Stomach (tissue), 9 donors: ENCODE data around the gene EYA2. TPM values are rescaled to one million over a fixed set of nuclear protein-coding genes. Genes with fewer than 3 reads are reported as not detected.
"Not testable (repeated sequence)": the region's sequence is repeated elsewhere in the genome, so short reads cannot be mapped to it uniquely, and the experiment has no call there.

Source experiments
- DNase-seq, 2 donors: peaks; one replicate each; pipeline versions ENCODE4 v3.0.0 to v3.0.0-alpha.2; 2013 to 2019
- H3K27ac ChIP-seq, 5 donors: fragments of 200-600 bp in 4 of 5; sonication (generic) in 4 of 5; one replicate each; pipeline ENCODE4 v1.5.1; 2013 to 2019; ENCODE audit warnings: mild to moderate bottlenecking in 1 of 5, moderate library complexity in 1 of 5
- H3K27me3 ChIP-seq, 3 donors: fragments of 200-600 bp; sonication (generic); one replicate each; pipeline ENCODE4 v1.5.1; 2017 to 2019; ENCODE audit warnings: mixed run types in 1 of 3
- H3K36me3 ChIP-seq, 4 donors: fragments of 200-600 bp; sonication (generic); 1 replicate in 3 of 4; 2 replicates in 1 of 4; pipeline ENCODE4 v1.5.1; 2016 to 2019
- H3K4me1 ChIP-seq, 4 donors: fragments of 200-600 bp; sonication (generic); one replicate each; pipeline ENCODE4 v1.5.1; 2016 to 2019
- H3K4me3 ChIP-seq, 4 donors: fragments of 200-600 bp; sonication (generic) in 3 of 4; one replicate each; pipeline ENCODE4 v1.5.1; 2016 to 2019; ENCODE audit warnings: mild to moderate bottlenecking in 1 of 4
- H3K9me3 ChIP-seq, 4 donors: fragments of 200-600 bp; sonication (generic); one replicate each; pipeline ENCODE4 v1.5.1; 2016 to 2019
- EP300 ChIP-seq: sonication (generic); formaldehyde crosslinking; IDR thresholded peaks from one replicate; pipeline ENCODE4 v1.6.1; 2017; ENCODE audit warnings: antibody characterized with exemption
- POLR2A ChIP-seq, 4 donors: fragments of 450-650 bp; IDR thresholded peaks; one replicate each; pipeline ENCODE4 v1.6.1; 2016; ENCODE audit warnings: antibody characterized with exemption in 4 of 4, control low read depth in 2 of 4, mild to moderate bottlenecking in 1 of 4, moderate library complexity in 1 of 4
- POLR2AphosphoS5 ChIP-seq, 3 donors: sonication (generic); formaldehyde crosslinking; IDR thresholded peaks; one replicate each; pipeline ENCODE4 v1.6.1; 2016; ENCODE audit warnings: antibody characterized with exemption in 3 of 3
- WGBS, 5 donors: extraction: QIAGEN DNeasy Blood & Tissue Kit in 3 of 5; methylation state at CpG; one replicate each; pipeline versions ENCODE4 v1.1.5 to v1.1.7; 2013 to 2018; 5-methylcytosine and 5-hydroxymethylcytosine counted together
- intact Hi-C: fragments of 100-400 bp; cut with DNase I; formaldehyde crosslinking; loops from one replicate; pipeline ENCODE4 v1.15.1; 2023; ENCODE audit warnings: low total_unique reads
- polyA plus RNA-seq, 3 donors: library from polyadenylated mRNA; stranded (reverse); fragments of 200-250 nt; gene quantifications; one replicate each; pipeline ENCODE4 v1.2.3, GENCODE V29; 2013
- total RNA-seq, 5 donors: library from RNA; depleted of rRNA; stranded (reverse); fragments of >200 nt; gene quantifications; one replicate each; pipeline versions ENCODE4 v1.1.0 to v1.2.3, GENCODE V29; 2014 to 2016
- TF ChIP-seq, protein P1 (sequence below), 7 experiments: fragments of 450-650 bp in 4 of 7; fragments of 200-600 bp in 3 of 7; sonication (generic) in 3 of 7; IDR thresholded peaks; one replicate each; pipeline ENCODE4 v1.5.1; 2016 to 2019; ENCODE audit warnings: antibody characterized with exemption in 7 of 7, control low read depth in 2 of 7, mild to moderate bottlenecking in 1 of 7
- donor health status: healthy with polysubstance abuse.
- donor health status: Bipolar disorder and iron deficiency.
- donor health status: healthy.

The EYA2 gene
- total and polyA plus RNA-seq, 8 donors: 1.8 to 86.2 (median 5.5) TPM

DNA sequence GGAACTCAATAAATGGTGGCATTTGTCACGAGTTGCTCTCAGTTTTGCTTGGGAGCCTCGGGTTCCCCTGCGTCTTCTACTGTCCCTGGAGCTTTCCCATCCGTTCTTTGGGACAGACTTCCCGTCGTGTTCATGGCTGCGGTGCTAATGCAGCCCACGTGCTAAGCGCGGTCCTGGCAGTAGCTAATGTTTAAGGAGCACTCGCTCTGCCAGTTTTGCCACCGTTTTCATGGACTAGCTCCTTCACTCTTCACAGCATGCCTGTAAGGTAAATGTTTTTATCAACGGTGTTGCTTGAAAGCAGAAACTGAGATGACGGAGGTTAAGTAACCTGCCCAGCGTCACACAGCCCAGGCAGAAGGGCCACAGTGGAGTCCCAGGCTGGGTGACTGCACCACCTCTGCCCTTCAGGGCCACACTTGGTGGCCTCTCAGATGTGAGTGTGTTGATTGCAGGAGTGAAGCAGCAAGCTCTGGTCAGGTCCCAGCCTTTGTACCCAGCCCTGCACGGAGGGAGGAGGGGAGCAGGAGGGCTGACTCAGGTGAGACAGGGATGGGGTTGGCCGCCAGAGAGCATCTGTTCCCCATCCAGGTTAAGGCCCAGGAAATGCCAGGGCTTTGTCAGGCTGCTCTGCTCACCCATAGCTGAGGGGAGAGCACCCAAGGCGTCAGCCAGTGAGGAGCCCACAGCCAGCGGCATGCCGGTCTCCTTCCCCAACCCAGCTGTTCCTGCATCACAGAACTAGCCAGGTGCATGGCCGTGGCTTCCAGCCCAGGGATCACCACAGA is 280.0 kb downstream of the EYA2 start:
- WGBS, 5 donors: 51 to 62% (median 61%) methylated on average over 21 of the region's 21 CpGs
- Histone ChIP-seq H3K36me3 (peaks cover 0 to 8% (median 5%) of the 10 kb centered on the region in 4 donors), H3K27me3 (no peaks in the 10 kb centered on the region), H3K4me1 (peaks cover 0 to 9% (median 6%) of the 10 kb centered on the region in 4 donors), H3K9me3 (no peaks in the 10 kb centered on the region), H3K4me3 (no peak overlapping the region), H3K27ac (peak overlapping the region in 3 of 5 donors; percentile 9 to 32 (median 11))
- TF ChIP-seq EP300 (no peak), POLR2A (IDR thresholded peaks at IDR 0.05) (no peak), POLR2AphosphoS5 (IDR thresholded peaks at IDR 0.05) (no peak)
- TF ChIP-seq, protein P1, sequence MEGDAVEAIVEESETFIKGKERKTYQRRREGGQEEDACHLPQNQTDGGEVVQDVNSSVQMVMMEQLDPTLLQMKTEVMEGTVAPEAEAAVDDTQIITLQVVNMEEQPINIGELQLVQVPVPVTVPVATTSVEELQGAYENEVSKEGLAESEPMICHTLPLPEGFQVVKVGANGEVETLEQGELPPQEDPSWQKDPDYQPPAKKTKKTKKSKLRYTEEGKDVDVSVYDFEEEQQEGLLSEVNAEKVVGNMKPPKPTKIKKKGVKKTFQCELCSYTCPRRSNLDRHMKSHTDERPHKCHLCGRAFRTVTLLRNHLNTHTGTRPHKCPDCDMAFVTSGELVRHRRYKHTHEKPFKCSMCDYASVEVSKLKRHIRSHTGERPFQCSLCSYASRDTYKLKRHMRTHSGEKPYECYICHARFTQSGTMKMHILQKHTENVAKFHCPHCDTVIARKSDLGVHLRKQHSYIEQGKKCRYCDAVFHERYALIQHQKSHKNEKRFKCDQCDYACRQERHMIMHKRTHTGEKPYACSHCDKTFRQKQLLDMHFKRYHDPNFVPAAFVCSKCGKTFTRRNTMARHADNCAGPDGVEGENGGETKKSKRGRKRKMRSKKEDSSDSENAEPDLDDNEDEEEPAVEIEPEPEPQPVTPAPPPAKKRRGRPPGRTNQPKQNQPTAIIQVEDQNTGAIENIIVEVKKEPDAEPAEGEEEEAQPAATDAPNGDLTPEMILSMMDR (IDR thresholded peaks at IDR 0.05): no peak
- peak in 1 of 2 donors; percentile 60 for DNase-seq
- intact Hi-C loops: no loop called here

DNA sequence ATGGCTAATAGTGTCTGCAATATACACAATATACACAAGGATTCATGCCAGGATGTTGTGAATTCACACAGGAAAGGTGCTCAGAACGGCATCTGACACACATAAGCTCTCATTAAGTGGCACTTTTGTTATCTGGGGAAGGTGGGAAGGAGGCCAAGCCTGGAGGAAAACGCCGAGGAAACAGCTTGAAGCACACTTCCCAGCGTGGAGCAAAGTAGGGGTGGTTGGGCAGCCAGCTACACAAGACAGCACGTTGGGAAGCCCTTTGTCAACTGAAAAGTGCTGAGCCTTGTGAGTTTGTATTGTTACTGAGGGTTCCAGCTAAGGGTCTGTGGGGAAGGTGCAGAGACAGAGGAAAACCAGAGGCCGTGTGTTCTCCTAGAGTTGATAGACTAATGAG is 280.9 kb downstream of the EYA2 start:
- peaks cover 0 to 9% (median 6%) of the 10 kb centered on the region in 4 donors for H3K4me1 ChIP-seq
- H3K36me3 ChIP-seq: peaks cover 0 to 15% (median 9%) of the 10 kb centered on the region in 4 donors
- H3K9me3 ChIP-seq: no peaks in the 10 kb centered on the region
- peak; percentile 49 to 51 for DNase-seq
- H3K4me3 ChIP-seq: no peak overlapping the region
- H3K27ac ChIP-seq: no peak overlapping the region
- WGBS, 5 donors: 19 to 41% (median 23%) methylated on average over 6 of the region's 6 CpGs
- no peak for TF ChIP-seq POLR2AphosphoS5 (IDR thresholded peaks at IDR 0.05)
- no peak for TF ChIP-seq EP300
- TF ChIP-seq, protein P1 (IDR thresholded peaks at IDR 0.05): no peak
- no peak for TF ChIP-seq POLR2A (IDR thresholded peaks at IDR 0.05)
- H3K27me3 ChIP-seq: no peaks in the 10 kb centered on the region
- intact Hi-C loops: no loop called here

DNA sequence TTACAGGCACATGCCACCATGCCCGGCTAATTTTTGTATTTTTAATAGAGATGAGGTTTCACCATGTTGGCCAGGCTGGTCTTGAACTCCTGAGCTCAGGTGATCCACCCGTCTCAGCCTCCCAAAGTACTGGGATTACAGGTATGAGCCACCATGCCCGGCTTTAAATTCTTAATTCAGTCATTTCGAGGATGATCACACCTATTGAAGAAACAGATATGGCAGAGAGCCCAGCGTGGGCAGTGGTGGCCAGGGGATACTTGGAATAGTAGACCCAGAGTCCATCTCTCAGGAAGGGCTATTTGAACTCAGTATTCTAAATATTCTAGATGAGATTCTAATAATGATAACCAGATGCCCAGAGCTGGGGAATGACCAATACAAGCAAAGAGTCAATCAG is 281.6 kb downstream of the EYA2 start:
- WGBS, 5 donors: 77 to 91% (median 85%) methylated on average over 5 of the region's 5 CpGs
- not testable (repeated sequence) for H3K9me3 ChIP-seq

DNA sequence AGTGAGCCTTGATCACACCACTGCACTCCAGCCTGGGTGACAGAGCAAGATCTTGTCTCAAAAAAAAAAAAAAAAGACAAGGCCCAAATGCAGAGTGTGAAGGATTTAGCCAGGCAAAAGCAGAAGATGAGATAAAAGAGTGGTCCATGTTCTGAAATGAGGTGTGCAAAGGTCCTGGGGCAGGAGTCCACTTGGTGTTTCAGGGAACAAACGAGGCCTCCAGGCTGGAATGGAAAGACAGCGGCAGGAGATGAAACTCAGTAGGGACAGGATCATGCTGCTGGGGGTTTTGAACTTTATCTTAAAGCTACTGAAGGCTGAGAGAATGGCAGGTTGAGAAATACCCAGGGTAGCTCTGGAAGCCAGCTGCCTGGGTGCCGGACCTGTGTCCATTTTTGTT is 283.6 kb downstream of the EYA2 start:
- 68 to 97% (median 81%) methylated on average over 3 of the region's 3 CpGs for WGBS, 5 donors
- H3K9me3 ChIP-seq: no peaks in the 10 kb centered on the region
- intact Hi-C loops: no loop called here
- H3K27ac ChIP-seq: no peak overlapping the region
- peaks cover 0 to 12% (median 6%) of the 10 kb centered on the region in 4 donors for H3K36me3 ChIP-seq
- peaks cover 0 to 9% (median 6%) of the 10 kb centered on the region in 4 donors for H3K4me1 ChIP-seq
- H3K4me3 ChIP-seq: no peak overlapping the region
- no peak for DNase-seq
- no peak for TF ChIP-seq POLR2A (IDR thresholded peaks at IDR 0.05)
- TF ChIP-seq POLR2AphosphoS5 (IDR thresholded peaks at IDR 0.05): no peak
- TF ChIP-seq, protein P1 (IDR thresholded peaks at IDR 0.05): no peak
- no peak for TF ChIP-seq EP300
- no peaks in the 10 kb centered on the region for H3K27me3 ChIP-seq

More for the DNA sequence above, 281.6 kb downstream of the EYA2 start:
- H3K4me3 ChIP-seq, intact Hi-C loops, DNase-seq, H3K27ac ChIP-seq, H3K27me3 ChIP-seq, H3K4me1 ChIP-seq: not testable (repeated sequence)
- peaks cover 0 to 15% (median 9%) of the 10 kb centered on the region in 4 donors for H3K36me3 ChIP-seq

DNA sequence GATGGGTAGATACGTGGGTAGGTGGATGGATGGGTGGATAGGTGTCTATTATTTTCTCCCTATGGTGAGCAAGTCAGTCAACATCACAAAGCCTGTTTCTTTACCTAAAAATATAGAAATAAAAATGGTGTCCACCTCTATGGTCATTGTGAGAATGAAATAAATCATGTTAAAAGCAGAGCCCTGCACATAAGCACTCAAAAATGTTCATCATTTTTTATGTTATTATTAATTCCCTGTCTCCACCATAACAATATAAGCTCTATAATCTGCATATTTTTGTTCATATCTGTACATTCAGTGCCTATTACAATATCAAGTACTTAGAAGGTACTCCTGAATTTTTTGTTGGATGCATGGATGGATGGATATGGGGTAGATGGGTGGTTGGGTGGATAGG is 284.2 kb downstream of the EYA2 start:
- WGBS, 5 donors: 69 to 94% (median 90%) methylated on average over 1 of the region's 1 CpG
- no peak for DNase-seq
- Histone ChIP-seq H3K4me1 (peaks cover 0 to 9% (median 6%) of the 10 kb centered on the region in 4 donors), H3K4me3 (no peak overlapping the region), H3K36me3 (peaks cover 0 to 18% (median 8%) of the 10 kb centered on the region in 4 donors), H3K27ac (no peak overlapping the region), H3K9me3 (no peaks in the 10 kb centered on the region), H3K27me3 (no peaks in the 10 kb centered on the region)
- intact Hi-C loops: no loop called here
- no peak for TF ChIP-seq EP300
- TF ChIP-seq POLR2A (IDR thresholded peaks at IDR 0.05): no peak
- TF ChIP-seq, protein P1 (IDR thresholded peaks at IDR 0.05): no peak
- no peak for TF ChIP-seq POLR2AphosphoS5 (IDR thresholded peaks at IDR 0.05)
